Left renal cortex interstitium (tissue), 4 donors: Measurements from ENCODE around the gene PHF2. TPM values are rescaled to one million over a fixed set of nuclear protein-coding genes. Genes with fewer than 3 reads are reported as not detected.

Source experiments
- DNase-seq, 4 donors: peaks; one replicate each; pipeline ENCODE4 v3.0.0-alpha.2; 2013; ENCODE audit warnings: low read depth in 4 of 4, low spot score in 2 of 4, missing footprints in 1 of 4
- polyA plus RNA-seq, 4 donors: library from polyadenylated mRNA; unstranded; fragments of 120-200 nt; gene quantifications; one replicate each; pipeline ENCODE4 v1.2.1, GENCODE V29; 2013; ENCODE audit not compliant: insufficient read length in 4 of 4

PHF2 gene
- polyA plus RNA-seq, 4 donors, result 32.9 to 45.3 (median 42.5) TPM

DNA sequence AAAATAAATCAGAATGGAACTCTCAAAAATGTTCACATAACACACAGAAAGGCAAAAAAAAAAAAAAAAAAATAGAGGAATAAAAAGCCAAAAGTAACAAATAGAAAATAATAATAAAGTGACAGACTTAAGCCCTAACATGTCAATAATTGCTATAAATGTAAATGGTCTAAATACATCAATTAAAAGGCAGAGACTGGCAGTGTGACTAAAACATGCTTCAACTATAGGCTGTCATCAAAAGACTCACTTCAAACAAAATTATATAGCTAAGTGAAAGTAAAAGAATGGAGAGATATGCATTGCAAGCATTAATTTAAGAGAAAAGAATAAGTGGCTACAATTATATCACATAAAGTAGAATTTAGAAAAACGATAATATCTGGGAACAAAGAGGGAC is 114.2 kb downstream of the PHF2 start:
- DNase-seq, result no peak

DNA sequence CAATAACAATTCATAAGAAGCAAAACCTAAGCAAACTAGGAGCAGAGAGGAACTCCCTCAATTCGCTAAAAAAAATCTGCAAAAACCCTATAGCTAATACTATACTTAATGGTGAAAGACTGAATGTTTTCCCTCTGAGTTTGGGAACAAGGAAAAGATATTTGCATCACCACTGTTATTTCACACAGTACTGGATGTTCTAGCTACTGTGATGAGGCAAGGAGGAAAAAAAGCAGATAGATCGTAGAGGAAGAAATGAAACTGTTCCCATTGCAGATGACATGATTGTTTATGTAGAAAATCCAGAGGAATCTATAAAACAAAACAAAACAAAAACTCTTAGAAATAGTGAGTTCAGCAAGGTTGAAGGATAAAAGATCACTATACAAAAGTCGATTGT is 116.7 kb downstream of the PHF2 start:
- DNase-seq, result no peak

DNA sequence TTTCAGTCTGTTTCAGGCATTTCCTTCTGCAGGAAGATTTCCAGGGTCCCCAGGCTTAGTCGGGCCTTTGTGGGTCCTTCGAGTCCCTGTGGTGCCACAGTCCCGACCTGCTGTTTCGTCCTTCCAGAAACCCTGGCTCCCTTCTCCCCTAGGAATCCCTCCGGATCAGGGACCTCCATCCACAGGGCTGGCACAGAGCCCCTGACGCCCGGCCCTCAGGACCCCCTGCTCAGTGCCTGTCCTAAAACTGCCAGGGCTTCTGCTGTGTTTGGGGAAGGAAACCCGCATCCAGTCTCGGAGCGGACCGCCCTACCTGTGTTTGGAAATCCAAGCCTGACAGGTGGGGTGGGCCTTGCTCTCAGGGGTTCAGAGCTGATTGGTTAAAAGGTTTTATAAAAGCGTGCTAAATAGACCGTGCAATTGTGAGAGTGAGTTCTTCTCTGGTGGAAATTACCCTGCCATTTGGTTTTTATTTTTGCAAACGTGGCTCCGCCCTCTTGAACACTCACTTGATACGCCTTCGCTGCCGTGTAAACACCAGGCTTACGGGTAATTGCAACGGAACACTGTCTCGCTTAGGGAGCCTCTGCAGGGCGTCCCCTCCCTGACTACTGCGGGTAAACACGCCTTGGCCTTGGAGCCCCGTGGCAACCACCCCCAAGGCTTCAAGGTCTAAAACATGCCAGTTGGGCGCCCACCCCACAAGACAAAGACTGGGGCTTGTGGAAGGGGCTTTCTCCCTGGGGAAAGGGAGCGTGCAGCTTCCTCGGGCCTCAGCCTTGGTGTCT is 121.2 kb downstream of the PHF2 start:
- no peak for DNase-seq

DNA sequence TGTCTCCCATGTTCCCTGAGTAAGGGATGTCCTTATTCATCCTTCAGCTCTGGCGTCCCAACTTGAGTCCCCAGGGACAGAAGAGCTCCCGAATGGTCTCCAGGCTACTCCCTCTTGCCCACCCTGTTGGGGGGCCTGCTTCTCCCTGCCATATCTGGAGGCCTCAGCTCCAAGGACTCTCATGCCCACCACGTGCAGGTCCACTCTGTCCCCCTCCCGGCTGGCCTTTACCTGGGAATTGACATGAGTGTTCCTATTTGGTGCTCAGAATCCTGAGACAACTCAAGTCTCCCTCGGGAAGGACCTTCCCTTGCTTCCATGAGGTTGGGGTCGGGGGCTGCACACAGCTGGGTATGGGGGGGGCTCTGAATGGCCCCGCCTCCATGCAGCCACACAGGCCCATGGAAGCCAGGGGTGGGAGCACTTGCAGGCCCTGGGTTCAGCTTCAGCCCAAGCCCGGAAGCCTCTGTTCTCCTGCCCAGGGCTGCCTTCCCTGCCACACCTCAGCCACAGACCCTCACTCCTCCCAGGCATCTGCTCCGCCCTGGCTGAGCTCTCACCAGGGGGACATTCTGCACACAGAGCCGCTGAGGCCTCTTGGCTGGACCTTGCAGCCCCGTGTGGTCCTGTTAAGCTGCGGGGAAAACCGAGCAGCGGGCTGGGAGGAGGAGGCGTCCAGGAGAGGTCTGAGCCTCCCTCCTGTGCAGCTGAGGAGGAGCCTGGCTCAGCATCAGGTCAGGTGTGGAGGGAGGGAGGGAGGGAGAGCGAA is 121.9 kb downstream of the PHF2 start:
- DNase-seq, result no peak

DNA sequence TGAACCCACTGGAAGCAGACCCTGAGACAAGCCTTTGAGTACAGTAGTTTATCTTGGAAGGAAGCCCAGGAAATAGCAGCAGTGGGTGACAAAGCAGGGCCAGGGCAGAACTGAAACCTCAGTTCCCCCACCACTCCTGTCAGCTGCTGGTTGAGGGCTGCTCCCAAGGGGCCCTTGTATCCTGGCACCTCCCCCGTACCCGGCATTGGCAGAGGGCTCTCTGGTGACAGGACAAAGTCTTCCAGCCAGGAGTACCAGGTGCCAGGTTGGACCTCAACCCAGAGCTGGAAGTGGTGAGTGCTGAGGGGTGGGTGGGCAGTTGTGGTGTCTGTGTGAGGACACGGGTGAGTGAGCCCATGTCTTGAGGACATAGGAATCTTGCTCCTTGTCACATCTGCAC is 123.3 kb downstream of the PHF2 start:
- DNase-seq, result no peak

DNA sequence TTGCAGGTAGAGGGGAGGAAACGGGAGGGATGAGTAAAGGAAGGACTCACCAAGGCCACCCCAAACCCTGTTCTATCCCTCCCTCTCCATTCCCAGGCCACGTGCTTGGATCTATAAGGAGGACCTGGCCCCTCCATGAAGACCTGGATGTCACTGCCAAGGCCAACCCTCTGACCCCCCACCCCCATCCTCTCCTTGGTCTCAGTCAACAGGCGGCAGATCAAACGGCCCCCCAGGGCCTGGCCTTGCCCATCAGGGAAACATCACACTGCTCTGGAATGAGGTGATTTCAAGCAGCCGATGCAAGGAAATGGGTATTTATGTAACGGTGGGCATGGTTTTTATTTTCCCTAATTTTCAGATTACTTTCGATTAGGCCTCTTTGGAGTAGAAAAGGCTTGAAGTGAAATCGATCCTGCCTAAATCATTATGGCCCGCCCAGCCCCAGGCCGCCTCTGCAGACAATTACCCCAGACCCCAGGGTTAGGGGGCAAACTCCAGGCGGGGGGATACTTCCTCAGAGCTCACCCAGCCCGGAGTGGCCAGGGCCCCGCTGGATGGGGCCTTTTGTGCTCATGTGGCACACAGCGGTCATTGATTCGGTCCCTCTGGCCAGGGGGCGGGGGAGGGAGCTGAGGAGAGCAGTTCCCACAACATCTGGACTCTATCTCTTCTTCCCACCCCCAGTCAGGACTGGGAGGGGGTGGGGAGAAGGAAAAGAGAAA is 125.3 kb downstream of the PHF2 start:
- DNase-seq, result no peak

DNA sequence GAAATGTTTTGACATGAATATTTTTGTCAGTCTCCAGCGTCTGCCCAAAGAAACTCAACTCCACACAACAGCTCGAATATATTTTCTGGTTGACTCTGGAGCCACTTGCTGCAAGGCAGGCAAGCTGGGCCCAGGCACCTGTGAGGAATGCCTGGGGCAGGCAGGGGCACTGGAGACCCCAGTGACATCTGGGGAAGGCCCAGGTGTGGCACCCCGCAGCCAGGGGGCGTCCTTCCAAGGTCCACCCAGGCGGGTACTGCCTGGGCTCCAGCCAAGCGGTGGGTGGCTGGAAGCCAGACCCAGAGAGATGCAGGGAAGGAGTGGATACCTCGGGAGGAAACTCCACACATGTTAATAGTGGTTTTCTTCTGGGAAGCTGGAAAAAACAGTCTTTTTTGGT is 125.9 kb downstream of the PHF2 start:
- no peak for DNase-seq

DNA sequence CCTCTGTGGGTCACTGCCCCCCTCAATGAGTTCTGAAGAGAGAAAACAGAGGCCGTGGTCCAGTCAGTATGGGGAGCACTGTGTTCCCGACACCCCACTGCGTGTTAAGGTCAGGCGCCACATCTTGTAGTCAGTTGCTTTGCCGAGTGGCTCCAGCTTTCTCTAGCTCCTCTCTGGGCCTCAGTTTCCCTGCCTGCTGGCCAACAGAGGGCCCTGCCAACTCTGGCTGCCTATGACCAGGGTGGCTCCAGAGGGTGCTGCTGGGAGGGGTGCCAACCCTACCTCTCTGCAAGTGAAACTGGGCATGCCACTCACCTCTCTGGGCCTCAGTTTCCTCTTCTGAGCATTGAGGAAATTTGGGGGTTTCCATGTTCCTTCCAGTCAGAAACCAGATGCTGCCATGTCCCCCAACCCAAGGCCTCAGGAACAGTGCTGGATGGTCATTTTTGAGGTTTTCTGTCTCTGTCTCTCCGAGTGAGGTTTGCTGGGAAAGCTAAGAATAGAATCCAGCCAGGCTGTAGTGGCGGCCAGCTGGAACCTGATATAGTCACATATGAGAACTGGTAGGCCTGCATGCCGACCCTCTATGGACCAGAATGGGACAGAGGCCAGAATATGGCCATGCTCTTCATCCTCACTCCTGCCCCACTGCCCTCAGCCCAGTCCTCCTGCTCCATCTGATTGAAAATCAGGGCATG is 132.1 kb downstream of the PHF2 start:
- DNase-seq, result no peak

DNA sequence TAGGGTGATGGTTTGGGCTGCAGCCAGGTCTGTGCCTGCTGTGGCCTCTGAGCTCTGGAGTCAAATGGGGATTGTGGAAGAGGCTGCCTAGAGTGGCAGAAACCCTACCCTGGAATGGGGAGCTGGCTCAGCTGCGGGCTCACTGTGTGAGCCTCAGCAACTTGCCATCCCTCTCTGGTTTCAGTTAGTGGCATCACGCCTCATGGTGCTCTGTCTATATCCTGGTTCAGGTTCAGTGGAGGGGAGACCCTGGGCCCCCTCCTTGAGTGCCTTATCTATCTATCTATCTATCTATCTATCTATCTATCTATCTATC is 132.6 kb downstream of the PHF2 start:
- no peak for DNase-seq

DNA sequence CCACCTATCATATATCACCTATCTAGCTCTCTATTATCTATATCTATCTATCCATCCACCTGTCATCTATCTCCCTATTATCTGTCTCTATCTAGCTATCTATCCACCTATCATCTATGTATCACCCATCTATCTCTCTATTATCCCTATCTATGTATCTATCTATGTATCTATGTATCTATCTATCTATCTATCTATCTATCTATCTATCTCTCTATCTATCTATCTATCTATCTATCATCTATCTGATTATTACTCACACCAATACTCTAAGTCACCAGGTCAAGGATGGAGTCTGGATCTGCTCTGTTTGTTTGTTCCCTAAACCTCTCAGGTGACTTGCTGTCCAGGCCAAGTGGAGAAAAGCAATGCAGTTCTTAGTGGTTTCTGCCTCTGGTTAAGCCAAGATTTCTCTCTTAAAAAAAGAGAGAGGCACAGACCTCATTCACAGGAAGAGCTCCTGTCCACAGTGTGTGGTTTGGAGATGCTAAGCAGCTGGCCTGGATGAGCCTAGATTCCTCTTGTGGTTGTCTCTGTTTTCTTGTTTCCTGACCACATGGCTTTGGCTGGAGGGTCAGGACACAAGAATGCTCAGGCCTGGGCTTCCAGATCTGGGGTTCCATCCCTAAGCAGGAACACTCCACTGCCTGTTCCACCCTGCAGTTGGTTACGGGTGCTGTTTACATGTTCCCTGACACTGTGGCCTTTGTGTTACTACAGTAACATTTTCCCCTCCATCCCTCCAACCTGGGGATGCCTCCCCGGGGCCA is 133.4 kb downstream of the PHF2 start:
- DNase-seq, result no peak

DNA sequence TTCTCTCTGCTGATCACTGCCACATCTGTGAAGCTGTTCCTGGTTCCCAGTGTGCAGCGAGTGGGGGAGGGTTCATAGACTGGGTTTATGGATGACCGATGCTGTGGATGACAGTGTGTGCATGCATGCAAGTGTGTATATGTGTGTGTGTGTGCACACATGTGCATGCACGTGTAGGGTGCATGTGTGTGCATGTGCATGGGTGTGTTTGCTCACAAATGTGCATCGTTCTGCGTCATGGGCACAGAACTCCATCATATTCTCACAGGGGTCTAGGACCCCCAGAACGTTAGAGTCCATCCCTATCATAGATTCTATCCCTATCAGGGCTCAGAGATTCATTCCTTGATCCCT is 134.0 kb downstream of the PHF2 start:
- no peak for DNase-seq

DNA sequence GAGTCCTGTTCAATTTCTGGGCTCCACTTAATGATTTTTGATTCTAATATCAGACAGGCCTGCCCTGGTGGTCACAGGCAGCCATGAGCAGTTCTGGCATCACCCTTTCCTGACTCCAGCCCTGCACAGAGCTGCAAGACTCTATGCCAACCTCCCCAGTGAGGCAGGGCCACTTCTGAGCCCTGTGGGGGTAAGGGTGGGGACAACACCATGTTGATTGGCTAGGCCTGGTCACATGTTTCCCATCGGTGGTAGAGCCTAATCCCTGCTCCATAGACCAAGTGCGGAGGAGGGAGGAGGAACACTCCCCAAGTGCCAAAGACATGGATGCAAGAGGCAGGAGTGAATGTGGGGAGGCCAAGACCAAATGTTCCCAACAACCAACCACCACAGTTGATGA is 134.6 kb downstream of the PHF2 start:
- no peak for DNase-seq

DNA sequence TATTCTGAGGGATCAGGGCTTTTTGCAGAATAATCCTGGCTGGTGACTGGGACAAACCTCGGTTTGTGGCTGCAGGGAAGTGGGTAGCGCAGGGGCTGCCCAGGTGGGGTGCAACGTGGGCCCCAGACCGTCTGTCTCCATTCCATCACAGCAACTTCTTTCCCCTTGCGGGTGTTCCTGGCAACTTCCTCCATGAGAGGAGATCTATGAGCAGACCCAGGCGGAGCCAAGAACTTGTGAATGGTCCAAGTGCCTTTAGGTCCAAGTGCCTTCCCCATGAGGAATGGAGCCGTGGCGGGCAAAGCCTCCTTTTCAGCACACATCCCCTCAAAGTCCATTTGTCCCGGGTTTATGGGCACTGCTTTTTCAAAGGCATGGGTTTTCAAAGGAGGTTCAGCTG is 136.5 kb downstream of the PHF2 start:
- DNase-seq, result no peak

DNA sequence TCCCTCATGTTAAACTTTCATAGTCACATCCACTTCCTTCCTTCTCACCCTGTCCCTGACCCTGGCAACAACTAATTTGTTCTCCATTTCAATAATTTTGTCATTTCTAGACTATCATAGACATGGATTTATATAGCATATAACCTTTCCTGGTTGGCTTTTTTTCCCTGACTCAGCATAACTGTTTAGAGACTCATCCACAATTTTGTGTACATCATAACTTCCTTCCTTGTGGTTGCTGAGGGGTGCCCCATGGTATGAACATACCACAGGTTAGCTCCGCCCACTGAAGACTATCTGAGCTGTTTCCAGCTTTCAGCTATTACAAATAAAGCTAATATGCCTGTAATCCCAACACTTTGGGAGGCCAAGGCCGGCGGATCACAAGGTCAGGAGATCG is 137.3 kb downstream of the PHF2 start:
- no peak for DNase-seq

DNA sequence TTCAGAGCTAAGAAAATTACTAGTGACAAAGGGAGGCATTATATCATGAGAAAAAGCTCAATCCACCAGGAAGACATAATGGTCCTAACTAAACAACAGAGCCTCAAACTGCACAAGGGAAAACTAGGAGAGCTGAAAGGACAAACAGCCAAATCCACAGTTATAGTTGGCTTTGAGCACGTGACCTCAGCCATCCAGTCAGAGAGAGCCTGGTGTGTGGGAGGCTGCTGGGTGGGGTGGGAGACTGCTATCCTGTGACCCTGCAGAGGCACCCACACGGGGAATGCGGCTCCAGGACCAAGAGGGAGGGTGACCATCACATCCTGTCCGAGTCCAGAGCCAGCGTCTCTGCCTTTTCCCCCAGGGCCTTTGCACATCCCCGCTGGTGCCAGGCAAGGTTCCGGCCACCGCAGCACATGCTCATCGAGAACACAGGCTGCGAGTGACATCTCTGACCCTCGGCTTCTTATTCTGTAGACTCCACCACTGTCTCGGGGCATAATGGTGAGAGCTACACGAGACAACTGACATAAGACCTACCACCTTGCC is 145.1 kb downstream of the PHF2 start:
- no peak for DNase-seq

DNA sequence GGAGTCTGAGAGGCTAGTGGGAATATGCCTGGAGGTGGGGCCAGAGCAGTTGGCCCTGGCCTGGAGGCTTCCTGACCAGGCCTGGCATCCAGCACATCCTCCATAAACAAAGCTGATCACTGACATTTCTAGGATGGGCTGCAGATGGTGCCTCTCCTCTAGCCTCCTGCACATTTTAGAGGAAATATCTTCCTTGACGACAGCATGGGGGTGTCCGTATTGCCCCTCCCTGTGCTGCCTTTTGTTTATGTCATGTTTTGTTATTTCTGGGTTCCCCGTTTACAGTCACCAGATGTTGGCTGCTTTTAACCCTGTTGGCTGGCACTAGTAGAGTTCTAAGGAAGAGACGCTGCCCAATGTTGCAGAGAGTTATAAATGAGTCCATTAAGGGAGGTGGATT is 148.5 kb downstream of the PHF2 start:
- DNase-seq, result no peak

DNA sequence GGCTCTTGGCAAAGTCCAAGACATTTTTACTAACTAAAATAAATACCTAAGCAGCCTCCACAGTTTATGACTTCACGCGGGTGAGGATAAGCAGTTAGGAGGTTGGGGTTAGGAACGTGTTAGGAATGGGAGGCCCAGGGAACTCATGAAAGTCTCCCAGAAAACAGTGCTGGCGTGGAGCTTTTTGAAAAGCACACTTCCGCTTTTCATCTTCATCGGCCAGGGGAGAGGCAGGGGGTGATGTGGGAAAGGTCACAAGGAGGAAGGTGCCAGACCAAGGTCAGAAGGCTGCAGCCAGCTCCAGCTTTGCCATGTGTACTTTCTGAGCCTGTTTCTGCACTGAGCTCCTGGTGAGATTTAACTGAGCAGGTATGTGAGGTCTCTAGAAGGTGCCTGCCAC is 149.0 kb downstream of the PHF2 start:
- no peak for DNase-seq

DNA sequence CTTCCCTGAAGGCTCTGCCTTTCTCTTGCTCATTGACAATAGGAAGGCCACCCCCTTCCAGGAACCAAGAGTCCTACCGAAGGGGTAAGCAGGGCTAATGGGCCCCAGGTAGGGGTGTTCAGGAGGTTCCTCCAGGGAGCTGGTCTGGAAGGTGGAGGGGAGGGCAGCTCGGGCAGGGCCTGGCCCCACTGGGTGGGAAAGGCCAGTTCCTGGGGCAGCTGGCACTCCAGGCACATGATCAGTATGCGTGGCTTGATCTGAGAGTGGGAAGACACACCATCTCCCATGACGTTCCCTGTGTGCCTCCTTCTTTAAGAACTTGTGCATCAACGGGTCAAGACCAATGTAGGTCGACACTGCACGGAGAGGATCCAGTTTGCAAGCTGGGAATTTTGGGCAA is 149.8 kb downstream of the PHF2 start:
- no peak for DNase-seq
